T-helper 2 cell (primary cell): ENCODE results near the gene QSOX2.
A peak's percentile ranks its signal among the peaks of the same experiment; 100 is the strongest.
"Not testable (repeated sequence)": the region's sequence is repeated elsewhere in the genome, so short reads cannot be mapped to it uniquely, and the experiment has no call there.

ENCODE experiments used
- DNase-seq, 5 experiments: peaks; one replicate each; pipeline versions ENCODE4 v3.0.0 to v3.0.0-alpha.2; 2012 to 2022

QSOX2 gene

DNA sequence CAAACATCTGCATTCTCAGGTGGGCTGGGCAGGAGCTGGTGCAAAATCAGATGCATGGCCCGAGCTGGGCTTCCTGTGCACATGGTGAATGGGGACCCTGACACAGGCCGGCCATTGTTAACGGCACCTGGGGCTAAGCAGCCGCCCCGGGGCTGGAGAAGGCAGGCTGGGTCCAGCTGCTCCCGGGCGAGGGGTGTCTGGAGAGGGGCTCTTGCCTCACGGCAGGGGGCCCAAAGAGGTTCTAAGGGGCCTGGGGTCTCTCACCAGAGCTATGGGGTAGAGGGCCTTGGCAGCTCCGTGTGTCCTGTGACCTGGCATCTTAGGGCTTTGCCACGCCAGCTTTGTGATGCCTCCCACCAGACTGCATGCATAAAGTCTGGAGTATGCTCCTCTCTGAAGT, 5.1 kb upstream of the QSOX2 start:
- DNase-seq = no peak

DNA sequence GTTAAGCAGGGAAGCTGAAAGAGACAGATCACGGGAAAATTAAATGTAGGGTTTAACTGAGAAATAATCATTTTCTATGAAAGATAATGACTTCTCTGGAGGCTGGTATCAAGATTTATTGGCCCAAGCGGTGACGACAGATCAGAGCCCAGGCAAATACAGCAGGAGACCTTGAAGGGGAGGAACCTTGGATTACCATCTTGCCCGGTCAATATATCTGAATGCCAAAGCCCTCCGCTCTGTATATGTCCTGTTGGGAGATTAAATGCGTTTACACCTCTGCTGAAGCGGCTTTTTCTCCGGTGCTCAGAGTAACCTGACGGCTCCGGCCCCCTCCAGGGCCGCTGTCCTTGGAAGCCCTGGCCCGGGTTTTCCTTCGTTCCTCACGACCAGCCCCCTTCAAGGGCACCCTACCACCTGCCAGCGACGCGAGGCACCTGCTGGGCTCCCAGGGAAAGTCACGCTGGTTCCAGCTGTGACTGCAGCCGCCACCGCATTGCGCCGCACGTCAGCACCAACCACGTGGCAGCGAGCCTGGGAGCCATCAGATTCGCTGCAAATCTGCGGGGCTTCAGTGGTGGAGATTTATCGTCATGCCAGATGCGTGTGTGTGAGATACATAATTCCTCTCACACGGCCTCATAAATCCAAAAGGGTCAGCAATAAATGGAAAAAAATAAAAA, 4.4 kb upstream of the QSOX2 start:
- DNase-seq = no peak

DNA sequence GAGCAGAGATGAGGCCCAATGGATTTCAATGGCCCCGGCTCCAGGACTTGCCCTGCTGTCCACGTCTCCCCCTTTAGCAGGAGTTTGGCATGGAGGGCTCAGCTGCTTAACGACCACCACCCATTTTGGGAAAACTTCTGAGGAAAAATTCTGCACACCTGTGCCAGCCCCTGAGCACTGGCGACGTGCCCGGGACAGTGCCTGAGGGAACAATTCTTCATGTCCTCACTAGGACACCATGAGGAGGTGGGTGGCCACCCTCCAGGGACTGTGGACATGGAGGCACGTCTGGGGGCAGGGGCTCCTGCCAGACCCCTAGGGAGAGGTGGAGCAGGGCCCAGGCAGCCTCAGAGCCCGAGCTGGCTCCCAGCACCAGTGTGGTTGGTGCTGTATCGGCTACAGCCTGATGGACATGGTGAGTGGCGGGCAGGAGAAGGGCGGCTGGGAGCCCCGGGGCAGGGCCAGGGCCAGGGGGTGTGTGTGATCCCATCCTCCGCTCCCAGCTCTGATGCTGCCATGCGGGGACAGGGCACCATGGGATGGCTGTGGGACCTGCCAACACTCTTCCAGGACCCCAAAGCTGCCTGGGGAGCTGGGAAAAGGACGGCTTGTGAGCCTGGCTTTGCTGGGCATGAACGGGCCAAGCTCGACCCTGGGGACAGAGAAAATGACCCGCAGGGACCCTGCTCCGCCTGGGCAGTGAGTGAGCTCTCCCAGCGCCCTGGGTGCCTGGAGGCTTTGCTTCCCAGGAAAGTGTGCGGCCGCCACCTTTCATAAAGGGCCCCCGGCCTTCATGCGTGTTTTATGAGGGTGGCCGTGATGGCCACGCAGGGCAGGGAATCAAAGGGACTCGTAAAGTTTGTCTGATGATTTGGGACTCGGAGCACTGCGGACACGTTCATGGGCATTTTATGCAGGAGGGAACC, 3.6 kb upstream of the QSOX2 start:
- no peak for DNase-seq

DNA sequence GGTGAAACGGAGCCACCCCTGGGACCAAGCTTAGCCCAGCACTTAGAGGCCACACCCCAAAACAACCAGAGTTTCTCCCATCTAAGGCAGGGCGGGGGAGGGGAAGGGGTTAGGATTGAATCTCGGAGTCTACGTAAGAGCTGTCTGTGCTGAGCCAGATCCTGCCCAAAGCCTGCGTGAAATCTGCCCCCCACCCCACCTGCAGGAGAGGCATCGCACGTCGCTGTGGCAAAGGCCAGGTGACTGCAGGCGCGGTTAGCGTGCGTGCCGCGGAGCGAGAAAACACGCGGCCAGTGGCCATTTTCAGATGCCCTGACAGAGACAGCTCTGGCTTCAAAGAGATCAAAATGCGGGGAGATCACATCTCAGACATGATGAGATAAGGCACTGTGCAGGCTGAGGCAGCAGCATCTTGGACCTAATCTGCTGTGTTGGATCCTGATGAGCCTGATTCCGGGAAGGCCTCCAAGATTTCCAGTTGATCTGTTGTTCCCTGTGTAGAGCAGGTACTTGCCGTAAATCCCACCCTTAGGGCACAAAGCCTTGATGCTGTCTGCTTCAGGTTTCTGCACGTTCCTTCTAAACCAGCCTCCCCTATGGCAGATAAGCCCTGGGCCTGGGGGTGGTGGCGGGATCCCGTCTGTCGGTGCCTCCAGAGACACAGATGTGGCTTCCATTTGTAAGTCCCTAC, 2.5 kb upstream of the QSOX2 start:
- no peak for DNase-seq

DNA sequence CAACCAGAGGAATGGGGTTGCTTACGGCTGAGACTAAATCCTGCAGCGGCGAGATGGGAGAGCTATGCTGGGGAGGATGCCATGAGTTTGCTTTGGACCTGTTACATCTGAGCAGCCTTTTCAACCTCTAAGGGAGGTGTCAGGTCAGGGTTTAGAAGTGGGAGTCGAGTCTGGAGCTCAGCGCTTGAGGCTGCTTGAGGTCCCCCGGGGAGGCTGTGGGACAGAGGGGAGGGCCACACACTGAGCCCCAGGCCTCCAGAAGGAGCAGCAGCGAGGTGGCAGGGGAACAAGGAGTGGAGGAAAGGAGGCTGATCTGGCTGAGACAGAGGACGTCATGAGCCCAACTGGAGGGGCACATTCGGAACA, 1.9 kb upstream of the QSOX2 start:
- DNase-seq = no peak

DNA sequence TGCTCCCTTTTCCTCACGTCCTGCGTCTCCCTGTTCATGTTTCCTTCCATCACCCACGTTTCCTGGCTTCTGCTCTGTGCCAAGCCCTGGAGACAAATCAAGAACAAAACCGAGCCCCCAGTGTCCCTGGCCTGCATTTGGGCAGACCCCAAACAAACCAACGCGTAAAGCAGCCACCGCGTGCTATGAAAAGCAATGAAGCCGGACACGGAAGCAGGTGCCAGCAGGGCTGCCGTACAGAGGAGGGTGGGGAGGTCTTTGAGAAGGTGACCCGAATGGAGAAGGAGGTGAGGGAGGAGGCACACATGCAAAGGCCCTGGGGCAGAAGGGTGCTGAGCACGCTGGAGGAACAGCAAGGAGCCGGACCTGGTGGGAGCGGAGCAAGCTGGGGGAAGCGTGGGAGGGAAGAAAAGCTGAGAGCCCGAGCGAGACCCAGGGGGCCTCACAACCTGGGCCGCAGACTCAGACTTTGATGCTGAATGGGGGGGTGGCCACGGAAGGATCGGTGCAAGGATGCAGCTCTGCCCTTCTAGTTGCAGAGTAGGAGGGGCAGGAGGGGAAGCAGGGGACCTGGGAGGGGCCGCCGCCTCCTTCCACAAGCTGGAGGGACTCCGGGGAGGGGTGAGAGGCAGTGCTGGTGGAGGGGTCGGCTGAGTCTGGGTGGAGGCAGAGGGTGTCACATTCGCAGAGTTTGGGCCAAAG, 1.4 kb upstream of the QSOX2 start:
- no peak for DNase-seq

DNA sequence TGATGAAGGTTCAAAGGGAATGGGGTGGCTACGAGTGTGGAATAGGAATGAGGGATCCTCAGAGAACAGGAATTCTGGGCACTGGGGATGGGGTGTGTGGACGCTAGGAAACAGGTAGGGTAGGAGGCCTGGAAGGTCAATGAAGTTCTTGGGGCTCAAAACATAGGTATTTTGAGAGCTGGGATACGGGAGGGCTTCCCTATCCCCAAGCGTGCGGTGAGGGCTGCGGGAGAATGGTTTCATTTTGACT, 718 bp downstream of the QSOX2 start:
- DNase-seq = no peak

DNA sequence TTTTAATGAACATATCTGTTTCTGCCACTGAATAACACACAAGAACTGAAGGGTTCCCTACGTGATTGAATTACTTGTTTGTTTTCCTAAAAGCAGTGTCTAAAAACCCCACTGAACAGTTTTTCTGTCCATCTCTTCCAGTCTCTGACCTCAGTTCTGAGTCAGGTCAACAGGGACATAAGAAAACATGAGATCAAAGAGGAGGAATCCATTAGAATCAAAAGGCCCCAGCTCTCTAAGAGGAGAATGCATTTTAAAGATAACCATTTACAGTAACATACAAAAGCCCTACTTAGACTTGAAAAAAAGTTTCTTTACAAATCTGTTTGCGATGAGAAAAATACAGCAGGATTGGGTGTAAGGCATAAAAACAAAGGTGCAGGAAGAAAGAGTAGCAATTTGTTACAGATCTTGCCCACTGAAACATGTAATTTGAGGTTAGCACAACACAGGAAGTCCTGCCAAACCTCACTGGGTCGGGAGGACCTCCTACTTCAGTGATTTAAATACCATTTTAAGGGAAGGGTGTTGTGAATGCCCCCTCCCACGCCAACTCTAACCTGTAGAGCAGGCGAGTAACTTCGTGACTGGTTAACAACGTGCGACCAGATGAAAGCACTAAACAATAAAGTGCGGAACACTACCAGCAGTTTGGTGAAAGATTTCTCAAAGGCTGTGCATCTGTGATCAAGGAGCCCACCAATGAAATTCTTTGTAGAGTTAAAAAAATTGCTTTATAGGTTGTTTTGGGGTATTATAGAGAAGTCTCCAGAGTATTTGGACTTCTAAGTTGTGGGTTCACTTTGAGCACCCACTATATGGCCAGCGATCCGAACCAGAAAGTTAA, 1.3 kb downstream of the QSOX2 start:
- peak in 3 of 5 experiments; percentile 23 to 81 (median 30) for DNase-seq

DNA sequence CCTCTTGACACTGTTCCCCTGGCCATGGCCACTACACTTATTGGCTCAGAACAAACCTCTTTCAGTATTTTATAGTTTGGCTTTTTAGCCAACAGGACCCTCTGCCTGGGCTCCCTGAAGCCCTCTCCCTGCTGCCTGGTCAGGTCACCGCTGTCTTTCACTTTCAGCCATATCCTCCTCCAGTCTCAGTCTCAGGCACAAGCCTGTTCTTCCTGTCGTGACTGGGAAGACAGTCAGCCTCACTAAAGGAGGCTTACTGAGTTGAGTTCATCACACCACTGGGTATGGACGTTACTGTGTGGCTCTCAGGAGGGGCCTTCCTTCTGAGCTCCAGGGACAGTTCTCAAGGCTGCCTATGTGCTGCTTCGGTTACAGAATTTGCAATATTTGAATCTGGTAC, 2.0 kb downstream of the QSOX2 start:
- peak in 1 of 5 experiments; percentile 37 for DNase-seq

DNA sequence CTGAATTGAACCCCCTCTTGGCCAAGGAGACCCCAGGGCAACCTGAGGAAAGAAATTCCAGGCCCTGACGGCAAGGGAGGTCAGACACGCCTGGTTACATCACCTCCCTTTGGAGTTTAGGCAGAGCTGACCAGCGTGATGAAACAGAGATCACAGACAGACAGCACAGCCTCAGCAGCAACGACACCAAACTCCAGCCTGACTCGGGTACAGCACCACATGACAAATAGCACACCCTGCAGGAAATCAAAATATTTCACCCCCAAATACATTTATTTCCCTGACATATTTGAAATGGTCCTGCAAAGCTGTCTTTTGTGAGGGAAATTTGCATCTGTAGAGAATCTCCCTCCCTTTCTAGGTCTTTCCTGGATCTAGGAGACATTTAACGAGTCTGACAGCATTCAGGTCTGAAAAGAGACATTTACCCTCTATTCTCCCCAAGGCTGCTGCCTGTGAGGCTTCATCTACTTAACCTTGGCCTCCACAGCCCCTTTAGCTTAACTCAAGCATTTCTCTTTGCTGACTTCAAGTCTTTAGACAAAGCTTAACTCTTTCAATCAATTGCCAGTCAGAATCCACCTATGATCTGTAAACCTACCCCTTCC, 2.6 kb downstream of the QSOX2 start:
- DNase-seq = peak in 1 of 5 experiments; percentile 42

DNA sequence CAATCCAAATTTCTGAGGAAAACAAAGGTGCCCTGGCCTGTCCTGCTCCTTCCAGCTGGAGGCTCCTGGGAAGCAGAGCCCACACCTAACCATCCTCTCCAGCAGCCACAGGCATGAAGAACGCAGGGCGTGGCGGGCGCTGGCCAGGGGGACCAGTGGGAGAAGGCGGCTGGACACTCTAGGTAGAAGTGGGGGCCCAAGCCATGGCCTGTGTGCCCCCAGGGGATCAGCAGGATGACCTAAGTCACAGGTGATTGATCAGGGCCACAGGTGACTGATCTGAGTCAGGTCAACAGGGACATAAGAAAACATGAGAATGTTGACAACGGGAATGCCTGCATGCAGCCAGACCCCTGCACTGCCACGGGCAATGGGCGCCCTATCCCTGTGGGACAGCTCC, 3.4 kb downstream of the QSOX2 start:
- DNase-seq = no peak

DNA sequence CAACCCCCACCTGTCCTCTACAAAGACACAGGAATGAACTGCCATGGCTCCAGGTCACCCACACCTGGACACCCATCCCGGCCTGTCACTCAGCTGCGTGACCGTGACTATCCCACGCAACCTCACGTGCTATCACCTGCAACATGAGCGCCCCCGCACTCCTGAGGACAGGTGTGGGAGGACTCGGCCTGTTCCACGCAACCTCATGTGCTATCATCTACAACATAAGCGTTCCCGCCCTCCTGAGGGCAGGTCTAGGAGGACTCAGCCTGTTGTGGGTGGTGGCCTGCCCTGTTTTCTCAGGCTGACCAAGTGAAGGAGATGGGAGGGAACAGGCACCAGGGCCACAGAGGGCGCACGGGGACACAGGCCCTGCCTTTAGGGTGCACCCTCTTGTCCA, 4.1 kb downstream of the QSOX2 start:
- DNase-seq = no peak

DNA sequence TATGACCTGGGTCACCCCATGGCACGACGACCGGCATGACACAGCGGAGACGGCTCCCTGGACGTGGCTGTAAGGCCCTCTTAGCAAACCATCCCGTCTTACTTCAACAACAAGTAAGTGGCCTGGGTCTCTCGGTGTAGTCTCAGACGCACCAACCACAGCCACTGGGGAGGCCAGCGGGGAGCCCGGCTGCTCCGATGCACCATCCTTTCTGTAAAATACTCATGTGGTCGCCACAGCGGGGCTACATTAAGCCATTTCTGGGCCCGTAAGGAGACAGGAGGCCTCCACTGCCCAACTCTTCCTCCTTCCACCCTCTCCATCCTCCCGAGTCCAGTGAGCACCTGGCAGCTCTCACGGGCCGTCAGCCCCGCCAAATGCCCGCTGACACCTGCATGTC, 4.7 kb downstream of the QSOX2 start:
- DNase-seq = no peak

DNA sequence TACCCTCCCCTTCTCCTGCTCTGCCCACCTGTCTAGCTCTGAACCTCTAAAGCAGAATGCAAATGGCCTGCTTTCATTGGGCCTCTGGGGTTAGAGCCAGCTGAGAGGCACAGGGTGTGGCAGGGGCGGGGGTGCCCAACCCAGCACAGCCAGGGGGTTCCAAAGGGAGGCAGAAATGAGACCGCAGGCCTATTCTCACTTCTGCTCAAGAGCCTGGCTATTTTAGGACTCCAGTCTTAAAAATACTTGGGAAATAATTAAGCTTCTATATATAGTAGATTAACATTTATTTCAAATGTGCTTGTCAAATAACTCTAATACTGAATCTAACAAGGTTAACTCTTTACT, 5.7 kb downstream of the QSOX2 start:
- no peak for DNase-seq

DNA sequence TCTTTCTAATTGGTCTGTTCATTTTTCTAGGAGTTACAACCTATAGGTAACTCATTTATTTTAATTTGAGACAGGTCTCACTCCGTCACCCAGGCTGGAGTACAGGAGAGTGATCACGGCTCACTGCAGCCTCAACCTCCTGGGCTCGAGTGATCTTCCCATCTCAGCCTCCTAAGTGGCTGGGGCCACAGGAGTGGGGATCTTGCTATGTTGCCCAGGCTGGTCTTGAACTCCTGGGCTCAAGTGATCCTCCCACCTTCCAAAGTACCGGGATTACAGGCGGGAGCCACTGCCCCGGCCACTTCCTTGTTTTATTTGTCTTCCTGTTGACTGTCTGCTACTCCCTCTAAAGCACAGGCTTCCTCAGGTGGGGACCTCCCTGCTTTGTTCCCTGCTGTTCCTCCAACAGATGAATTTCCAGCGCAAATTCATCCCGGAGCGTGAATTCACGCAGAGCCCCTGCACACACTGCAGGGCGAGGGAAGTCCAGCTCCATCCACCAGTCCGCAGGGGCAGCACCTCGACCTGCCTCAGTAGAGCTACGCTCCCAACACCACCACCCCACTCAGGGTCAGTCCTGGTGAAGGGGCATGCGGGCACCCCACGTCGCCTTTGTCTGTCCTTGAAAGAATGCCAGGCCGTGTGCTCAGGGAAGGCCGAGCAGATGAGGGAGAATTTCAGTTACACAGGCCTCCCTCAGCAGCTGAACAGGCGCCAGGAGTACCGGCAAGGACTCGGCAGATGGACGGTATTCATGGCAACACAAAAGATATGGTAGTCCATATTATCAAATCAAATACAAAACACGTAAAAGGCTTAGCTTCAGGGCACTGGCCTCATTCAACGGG, 6.3 kb downstream of the QSOX2 start:
- DNase-seq = no peak

DNA sequence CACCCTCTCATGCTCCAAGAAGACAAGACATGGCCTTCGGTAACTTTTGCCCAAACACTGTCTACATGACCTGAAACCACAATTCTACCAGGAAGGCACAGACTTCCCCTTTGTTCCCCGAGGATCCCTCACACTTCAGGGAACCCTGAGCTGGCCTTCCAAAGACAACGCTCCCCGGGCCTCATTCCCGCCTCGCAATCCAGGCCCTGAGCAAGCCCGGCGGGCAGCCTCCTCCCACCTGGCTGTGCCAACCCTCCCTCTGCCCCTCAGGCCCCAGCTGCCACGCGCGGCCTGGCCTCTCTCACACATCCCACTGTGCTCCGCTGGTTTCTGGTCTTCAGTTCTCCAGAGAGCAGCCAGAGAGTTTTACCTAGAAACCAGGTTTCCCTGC, 7.3 kb downstream of the QSOX2 start:
- DNase-seq = no peak

DNA sequence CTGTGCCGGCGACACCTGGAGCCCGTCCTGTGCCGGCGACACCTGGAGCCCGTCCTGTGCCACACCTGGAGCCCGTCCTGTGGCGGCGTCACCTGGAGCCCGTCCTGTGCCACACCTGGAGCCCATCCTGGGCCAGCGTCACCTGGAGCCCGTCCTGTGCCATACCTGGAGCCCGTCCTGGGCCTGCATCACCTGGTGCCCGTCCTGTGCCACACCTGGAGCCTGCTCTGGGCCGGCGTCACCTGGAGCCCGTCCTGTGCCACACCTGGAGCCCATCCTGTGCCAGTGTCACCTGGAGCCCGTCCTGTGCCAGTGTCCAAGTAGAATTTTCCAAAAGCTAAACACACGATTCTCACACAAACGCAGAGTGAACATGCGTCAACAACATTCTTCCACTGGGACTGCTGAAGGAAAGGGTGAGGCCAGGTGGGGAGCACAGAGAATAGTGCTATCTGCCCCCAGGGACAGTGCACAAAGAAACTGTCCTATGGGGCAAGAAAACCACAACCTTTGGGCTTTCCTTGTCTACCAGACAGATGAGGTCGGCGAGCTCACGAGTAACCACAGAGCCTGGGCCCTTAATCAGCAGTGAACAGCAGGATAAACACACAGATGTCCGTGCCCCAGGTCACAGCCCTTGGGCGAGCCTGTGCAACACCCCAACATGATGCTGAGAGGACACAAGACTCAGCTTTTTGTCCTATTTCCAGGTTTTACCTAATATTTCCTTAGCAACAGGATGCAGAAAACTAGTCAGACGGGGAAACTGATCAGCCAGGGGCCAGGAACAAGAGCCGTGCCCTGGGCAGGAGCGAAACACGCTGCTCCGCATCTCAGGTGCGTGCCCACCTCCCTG, 7.9 kb downstream of the QSOX2 start:
- DNase-seq = no peak

DNA sequence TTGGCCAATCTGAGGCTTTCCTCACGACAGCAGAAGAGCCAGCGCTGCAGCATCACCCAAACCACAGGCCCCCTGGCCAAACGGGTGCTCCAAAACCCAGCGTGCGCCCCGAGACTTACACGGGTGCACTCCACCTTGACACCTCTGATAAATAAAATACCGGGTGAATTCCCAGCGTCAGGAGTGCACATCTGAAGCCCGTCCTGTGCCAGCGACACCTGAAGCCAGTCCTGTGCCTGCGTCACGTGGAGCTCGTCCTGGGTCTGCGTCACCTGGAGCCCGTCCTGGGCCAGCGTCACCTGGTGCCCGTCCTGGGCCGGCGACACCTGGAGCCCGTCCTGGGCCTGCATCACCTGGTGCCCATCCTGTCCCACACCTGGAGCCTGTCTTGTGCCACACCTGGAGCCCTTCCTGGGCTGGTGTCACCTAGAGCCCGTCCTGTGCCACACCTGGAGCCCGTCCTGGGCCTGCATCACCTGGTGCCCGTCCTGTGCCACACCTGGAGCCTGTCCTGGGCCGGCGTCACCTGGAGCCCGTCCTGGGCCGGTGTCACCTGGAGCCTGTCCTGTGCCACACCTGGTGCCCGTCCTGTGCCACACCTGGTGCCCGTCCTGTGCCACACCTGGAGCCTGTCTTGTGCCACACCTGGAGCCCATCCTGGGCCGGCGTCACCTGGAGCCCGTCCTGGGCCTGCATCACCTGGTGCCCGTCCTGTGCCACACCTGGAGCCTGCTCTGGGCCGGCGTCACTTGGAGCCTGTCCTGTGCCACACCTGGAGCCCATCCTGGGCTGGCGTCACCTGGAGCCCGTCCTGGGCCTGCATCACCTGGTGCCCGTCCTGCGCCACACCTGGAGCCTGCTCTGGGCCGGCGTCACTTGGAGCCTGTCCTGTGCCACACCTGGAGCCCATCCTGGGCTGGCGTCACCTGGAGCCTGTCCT, 8.9 kb downstream of the QSOX2 start:
- not testable (repeated sequence) for DNase-seq
